CD4-positive, alpha-beta T cell (primary cell): ENCODE results near the gene NRXN3. TPM values are rescaled to one million over a fixed set of nuclear protein-coding genes. Genes with fewer than 3 reads are reported as not detected.

Source experiments
- ATAC-seq: fragments of 200-7000 bp; cut with Tn5 transposase; one replicate; pipeline ENCODE4 v1.10.0; 2022; ENCODE audit warnings: mild to moderate bottlenecking; ENCODE audit not compliant: poor library complexity
- CTCF ChIA-PET: fragments of 350-600 bp; sonication (Branson Sonifier 250); formaldehyde crosslinking; loops from one replicate; lab custom pipeline; 2021; ENCODE audit warnings: antibody characterized with exemption, inconsistent platforms; lab: Charles Lee
- POLR2A ChIA-PET: fragments of 350-600 bp; sonication (Branson Sonifier 250); formaldehyde crosslinking; loops from one replicate; lab custom pipeline; 2021; ENCODE audit warnings: antibody characterized with exemption, inconsistent platforms; lab: Charles Lee
- DNase-seq, 14 experiments: peaks; one replicate each; pipeline ENCODE4 v3.0.0-alpha.2; 2013 to 2020; ENCODE audit warnings: mixed read lengths in 2 of 14
- H3K27ac ChIP-seq, 2 donors: one replicate each; pipeline versions ENCODE4 v1.5.1 to v1.7.0; 2013; ENCODE audit warnings: low read length in 2 of 2, low read depth in 1 of 2, mild to moderate bottlenecking in 1 of 2
- H3K27me3 ChIP-seq, 2 experiments: 1 replicate in 1 of 2; 2 replicates in 1 of 2; pipeline versions ENCODE4 v1.6.1 to v1.7.0; 2013; ENCODE audit warnings: low read length in 2 of 2, control low read depth in 1 of 2, mild to moderate bottlenecking in 1 of 2, moderate library complexity in 1 of 2; ENCODE audit not compliant: insufficient read depth in 2 of 2, control insufficient read depth in 1 of 2
- H3K36me3 ChIP-seq: one replicate; pipeline ENCODE4 v1.6.1; 2013; ENCODE audit warnings: low read length, control low read depth; ENCODE audit not compliant: insufficient read depth
- H3K4me1 ChIP-seq: one replicate; pipeline ENCODE4 v1.6.1; 2013; ENCODE audit warnings: low read length, control low read depth; ENCODE audit not compliant: insufficient read depth
- H3K4me3 ChIP-seq: one replicate; pipeline ENCODE4 v1.5.1; 2013; ENCODE audit warnings: mild to moderate bottlenecking, low read length, moderate library complexity
- H3K9me3 ChIP-seq, 2 experiments: 1 replicate in 1 of 2; 2 replicates in 1 of 2; pipeline versions ENCODE4 v1.6.1 to v1.7.0; 2013; ENCODE audit warnings: low read length in 2 of 2, mild to moderate bottlenecking in 2 of 2, control low read depth in 1 of 2, moderate library complexity in 1 of 2; ENCODE audit not compliant: control insufficient read depth in 1 of 2, insufficient read depth in 1 of 2
- H3K27ac Mint-ChIP-seq: one replicate; pipeline ENCODE4 v1.8.0; 2020; ENCODE audit warnings: mixed read lengths
- H3K27me3 Mint-ChIP-seq: one replicate; pipeline ENCODE4 v1.8.0; 2021; ENCODE audit warnings: mixed read lengths
- H3K36me3 Mint-ChIP-seq: one replicate; pipeline ENCODE4 v1.8.0; 2021; ENCODE audit warnings: low read depth, mixed read lengths
- H3K4me1 Mint-ChIP-seq: one replicate; pipeline ENCODE4 v1.8.0; 2021; ENCODE audit warnings: low read depth, mixed read lengths
- H3K4me3 Mint-ChIP-seq: one replicate; pipeline ENCODE4 v1.8.0; 2020; ENCODE audit warnings: mild to moderate bottlenecking, mixed read lengths
- H3K9me3 Mint-ChIP-seq: one replicate; pipeline ENCODE4 v1.8.0; 2020; ENCODE audit warnings: mixed read lengths
- CTCF ChIP-seq: fragments of 200-600 bp; IDR thresholded peaks from one replicate; pipeline ENCODE4 v1.8.0; 2022; ENCODE audit warnings: antibody characterized with exemption, mild to moderate bottlenecking
- intact Hi-C, 2 experiments: fragments of 100-400 bp; cut with DNase I in 1 of 2; cut with micrococcal nuclease in 1 of 2; formaldehyde crosslinking; loops; one replicate each; pipeline versions ENCODE4 v1.15.1 to v1.9.0; 2023 to 2025; cut with DNase I, micrococcal nuclease
- total RNA-seq, 174 experiments: library from RNA in 2 of 174; stranded (reverse) in 2 of 174; gene quantifications; one replicate each; pipeline ENCODE4 v1.2.3 and lab custom pipeline; 2021 to 2026

NRXN3 gene
- total RNA-seq, 2 experiments from 2014 or later: not detected

GRCh38 chr14:79177106-79177505 lies 1006.9 kb downstream of the NRXN3 start:
- Mint-ChIP-seq H3K9me3 (no peaks in the 10 kb centered on the region), H3K4me1 (no peaks in the 10 kb centered on the region), H3K27me3 (no peaks in the 10 kb centered on the region), H3K36me3 (no peaks in the 10 kb centered on the region), H3K4me3 (no peak overlapping the region), H3K27ac (no peak overlapping the region)
- Histone ChIP-seq H3K9me3 (peaks cover 0 to 4% of the 10 kb centered on the region in 2 experiments), H3K36me3 (no peaks in the 10 kb centered on the region), H3K27ac (no peak overlapping the region), H3K4me3 (no peak overlapping the region), H3K27me3 (no peaks in the 10 kb centered on the region), H3K4me1 (no peaks in the 10 kb centered on the region)
- CTCF ChIA-PET: no interaction called here
- intact Hi-C loops: no loop called here
- ATAC-seq: no peak
- POLR2A ChIA-PET: no interaction called here
- DNase-seq: no peak
- no peak for TF ChIP-seq CTCF

GRCh38 chr14:79178719-79179118 lies 1008.5 kb downstream of the NRXN3 start:
- H3K9me3 ChIP-seq: peaks cover 0 to 4% of the 10 kb centered on the region in 2 experiments
- POLR2A ChIA-PET: no interaction called here
- CTCF ChIA-PET: no interaction called here
- no peak overlapping the region for H3K4me3 ChIP-seq
- Mint-ChIP-seq H3K27ac (no peak overlapping the region), H3K27me3 (no peaks in the 10 kb centered on the region), H3K4me3 (no peak overlapping the region), H3K36me3 (no peaks in the 10 kb centered on the region), H3K4me1 (no peaks in the 10 kb centered on the region), H3K9me3 (no peaks in the 10 kb centered on the region)
- no peak overlapping the region for H3K27ac ChIP-seq
- TF ChIP-seq CTCF: no peak
- no peak for DNase-seq
- intact Hi-C loops: no loop called here
- H3K36me3 ChIP-seq: no peaks in the 10 kb centered on the region
- no peaks in the 10 kb centered on the region for H3K27me3 ChIP-seq
- no peak for ATAC-seq
- no peaks in the 10 kb centered on the region for H3K4me1 ChIP-seq

- H3K4me3 Mint-ChIP-seq: no peak overlapping the region
- POLR2A ChIA-PET: no interaction called here
- no peaks in the 10 kb centered on the region for H3K36me3 Mint-ChIP-seq
- H3K27me3 Mint-ChIP-seq: no peaks in the 10 kb centered on the region
- no peak overlapping the region for H3K27ac ChIP-seq
- H3K9me3 ChIP-seq: peaks cover 0 to 4% of the 10 kb centered on the region in 2 experiments
- H3K27ac Mint-ChIP-seq: no peak overlapping the region
- CTCF ChIA-PET: no interaction called here
- H3K4me3 ChIP-seq: no peak overlapping the region
- H3K4me1 Mint-ChIP-seq: no peaks in the 10 kb centered on the region
- ATAC-seq: no peak
- H3K9me3 Mint-ChIP-seq: no peaks in the 10 kb centered on the region
- H3K27me3 ChIP-seq: no peaks in the 10 kb centered on the region
- TF ChIP-seq CTCF: no peak
- no peaks in the 10 kb centered on the region for H3K36me3 ChIP-seq
- intact Hi-C loops: no loop called here
- no peaks in the 10 kb centered on the region for H3K4me1 ChIP-seq
- DNase-seq: no peak
Observed at GRCh38 chr14:79179985-79180384, 1009.8 kb downstream of the NRXN3 start.
